T-cell (primary cell): ENCODE results near the gene GBGT1. TPM values are rescaled to one million over a fixed set of nuclear protein-coding genes. Genes with fewer than 3 reads are reported as not detected.

Experiments
- ATAC-seq, 4 experiments: fragments of 200-7000 bp in 3 of 4; fragments of 150-1000 bp in 1 of 4; cut with Tn5 transposase; replicated peaks in 1 of 4; 1 replicate in 3 of 4; 2 replicates in 1 of 4; pipeline ENCODE4 v1.10.0; 2021; ENCODE audit warnings: moderate library complexity in 3 of 4, mild to moderate bottlenecking in 2 of 4, moderate number of reproducible peaks in 1 of 4
- CTCF ChIA-PET, 2 donors: fragments of 300-600 bp; sonication (Branson Sonifier 250); formaldehyde crosslinking; loops; one replicate each; lab custom pipeline; 2022; ENCODE audit warnings: antibody characterized with exemption in 2 of 2; lab: Charles Lee
- POLR2A ChIA-PET, 2 donors: fragments of 300-600 bp; sonication (Branson Sonifier 250); formaldehyde crosslinking; loops; one replicate each; lab custom pipeline; 2022; ENCODE audit warnings: antibody characterized with exemption in 2 of 2; lab: Charles Lee
- DNase-seq, 35 experiments: peaks; one replicate each; pipeline versions ENCODE4 v3.0.0 to v3.0.0-alpha.2; 2013 to 2023
- H3K27ac ChIP-seq: one replicate; pipeline ENCODE4 v1.5.1; 2013; ENCODE audit warnings: low read length
- H3K27me3 ChIP-seq, 2 experiments: replicated peaks in 1 of 2; 1 replicate in 1 of 2; 2 replicates in 1 of 2; pipeline versions ENCODE4 v1.6.1 to v1.7.0; 2013; ENCODE audit warnings: low read length in 1 of 2, mixed read lengths in 1 of 2; ENCODE audit not compliant: control insufficient read depth in 2 of 2, insufficient read depth in 2 of 2; ENCODE audit errors: extremely low read depth in 1 of 2
- H3K36me3 ChIP-seq, 2 donors: 1 replicate in 1 of 2; 2 replicates in 1 of 2; pipeline versions ENCODE4 v1.6.1 to v1.7.0; 2013; ENCODE audit warnings: low read length in 1 of 2; ENCODE audit not compliant: control insufficient read depth in 2 of 2, insufficient read depth in 1 of 2; ENCODE audit errors: extremely low read depth in 1 of 2
- H3K4me1 ChIP-seq, 2 experiments: 1 replicate in 1 of 2; 2 replicates in 1 of 2; pipeline versions ENCODE4 v1.6.1 to v1.7.0; 2013; ENCODE audit warnings: low read length in 2 of 2, mixed read lengths in 1 of 2; ENCODE audit not compliant: insufficient read depth in 2 of 2, control insufficient read depth in 1 of 2; ENCODE audit errors: extremely low read depth in 1 of 2
- H3K4me3 ChIP-seq, 2 donors: 1 replicate in 1 of 2; 2 replicates in 1 of 2; pipeline versions ENCODE4 v1.5.1 to v1.7.0; 2013; ENCODE audit warnings: mild to moderate bottlenecking in 2 of 2, low read length in 1 of 2, moderate library complexity in 1 of 2; ENCODE audit not compliant: control insufficient read depth in 1 of 2; ENCODE audit errors: extremely low read depth in 1 of 2
- H3K9me3 ChIP-seq: 2 replicates; pipeline ENCODE4 v1.7.0; 2013
- H3K27ac Mint-ChIP-seq, 2 donors: one replicate each; pipeline ENCODE4 v1.8.0; 2020 to 2021; ENCODE audit warnings: mild to moderate bottlenecking in 2 of 2, mixed read lengths in 2 of 2
- H3K27me3 Mint-ChIP-seq, 2 donors: one replicate each; pipeline ENCODE4 v1.8.0; 2021 to 2022; ENCODE audit warnings: mixed read lengths in 2 of 2
- H3K36me3 Mint-ChIP-seq: one replicate; pipeline ENCODE4 v1.8.0; 2021; ENCODE audit warnings: mixed read lengths
- H3K4me1 Mint-ChIP-seq, 3 donors: one replicate each; pipeline ENCODE4 v1.8.0; 2020 to 2022; ENCODE audit warnings: mixed read lengths in 3 of 3, mild to moderate bottlenecking in 1 of 3
- H3K4me3 Mint-ChIP-seq, 3 donors: one replicate each; pipeline ENCODE4 v1.8.0; 2020 to 2022; ENCODE audit warnings: mild to moderate bottlenecking in 3 of 3, mixed read lengths in 3 of 3, moderate library complexity in 3 of 3
- H3K9me3 Mint-ChIP-seq, 3 donors: one replicate each; pipeline ENCODE4 v1.8.0; 2020 to 2022; ENCODE audit warnings: mixed read lengths in 3 of 3
- WGBS: methylation state at CpG from one replicate; pipeline ENCODE4 v1.1.5; 2013; ENCODE audit warnings: missing lambda C conversion rate; ENCODE audit not compliant: insufficient coverage; 5-methylcytosine and 5-hydroxymethylcytosine counted together
- total RNA-seq, 35 experiments: library from RNA in 6 of 35; stranded (reverse) in 6 of 35; fragments of 120-200 nt in 1 of 35; gene quantifications; one replicate each; pipeline versions ENCODE4 v1.2.1 to v1.2.4 and lab custom pipeline; 2013 to 2026

Gene GBGT1
- total RNA-seq, 5 donors from 2014 or later (not counting 1 experiment from before 2014, with no cell fraction given), result 1.3 to 13.3 (median 7.9) TPM

GRCh38 chr9:133144142-133144903, 19.4 kb downstream of the GBGT1 start:
- no peaks in the 10 kb centered on the region for H3K27me3 ChIP-seq
- no peaks in the 10 kb centered on the region for H3K36me3 Mint-ChIP-seq
- H3K36me3 ChIP-seq, result peaks cover 0 to 2% of the 10 kb centered on the region in 2 donors
- POLR2A ChIA-PET, result interaction anchor here (0.8 to 2.6 kb wide), 5 partner anchors 9 to 114 kb away, joined by 3 to 17 read pairs (median 7); partner anchors contain the start of gene GTF3C5 (in 1 of the 2)
- H3K4me3 Mint-ChIP-seq, result peak overlapping the region; percentile 70 to 75 (median 72)
- peak overlapping the region; percentile 100 for H3K27ac ChIP-seq
- H3K9me3 Mint-ChIP-seq, result no peaks in the 10 kb centered on the region
- H3K4me1 Mint-ChIP-seq, result peaks cover 63 to 81% (median 71%) of the 10 kb centered on the region in 3 donors
- WGBS, result 8% methylated on average over 43 of the region's 52 CpGs
- peak overlapping the region; percentile 85 to 93 for H3K27ac Mint-ChIP-seq
- H3K4me1 ChIP-seq, result peaks cover 21 to 89% of the 10 kb centered on the region in 2 experiments
- H3K4me3 ChIP-seq, result peak overlapping the region in 1 of 2 donors; percentile 36
- DNase-seq (peak; percentile 67 to 97 (median 87)), ATAC-seq (peak; percentile 60 to 74 (median 68))
- no peaks in the 10 kb centered on the region for H3K9me3 ChIP-seq
- CTCF ChIA-PET, result interaction anchor here (0.6 to 3.0 kb wide), 17 partner anchors 11 to 204 kb away, joined by 3 to 45 read pairs (median 7); partner anchors contain the start of genes GTF3C5 (in 1 of the 2), MED22 (in 1 of the 2) and RPL7A (in 1 of the 2)
- H3K27me3 Mint-ChIP-seq, result no peaks in the 10 kb centered on the region

DNA sequence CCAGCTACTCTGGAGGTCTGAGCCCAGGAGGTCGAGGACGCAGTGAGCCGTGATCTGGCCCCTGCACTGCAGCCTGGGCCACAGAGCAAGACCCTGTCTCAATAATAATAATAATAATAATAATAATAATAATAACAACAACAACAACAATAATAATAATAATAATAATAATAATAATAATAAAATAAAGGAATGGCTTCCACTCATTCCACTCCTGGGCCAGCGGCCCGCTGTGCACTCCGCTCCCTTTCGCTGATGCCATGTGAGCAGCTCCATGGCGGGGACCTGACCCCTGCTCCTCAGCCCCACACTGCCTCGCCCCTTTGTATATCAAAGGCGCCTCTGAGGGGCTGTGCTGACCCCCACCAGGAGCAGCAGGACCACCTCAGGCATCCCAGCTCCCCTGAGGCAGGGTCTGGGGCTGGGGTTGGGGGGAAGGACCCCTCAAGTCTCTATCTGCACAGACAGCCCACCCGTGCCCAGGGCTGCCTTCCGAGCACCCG, 20.0 kb downstream of the GBGT1 start:
- no peaks in the 10 kb centered on the region for H3K27me3 ChIP-seq
- ChIA-PET POLR2A (interaction anchor here (0.8 to 2.6 kb wide), 5 partner anchors 8 to 113 kb away, joined by 3 to 17 read pairs (median 7); partner anchors contain the start of gene GTF3C5 (in 1 of the 2)), CTCF (interaction anchor here (0.5 to 3.0 kb wide), 17 partner anchors 10 to 204 kb away, joined by 3 to 45 read pairs (median 7); partner anchors contain the start of genes GTF3C5 (in 1 of the 2), MED22 (in 1 of the 2), RALGDS (in 1 of the 2) and RPL7A (in 1 of the 2))
- no peaks in the 10 kb centered on the region for H3K9me3 ChIP-seq
- DNase-seq (peak in 1 of 35 experiments; percentile 29), ATAC-seq (no peak)
- H3K36me3 ChIP-seq, result peaks cover 0 to 2% of the 10 kb centered on the region in 2 donors
- H3K27ac ChIP-seq, result peak overlapping the region; percentile 100
- peak overlapping the region; percentile 70 to 75 (median 72) for H3K4me3 Mint-ChIP-seq
- 67% methylated on average over 1 of the region's 13 CpGs for WGBS
- H3K4me1 ChIP-seq, result peaks cover 21 to 95% of the 10 kb centered on the region in 2 experiments
- H3K9me3 Mint-ChIP-seq, result no peaks in the 10 kb centered on the region
- H3K27ac Mint-ChIP-seq, result peak overlapping the region; percentile 85 to 93
- no peaks in the 10 kb centered on the region for H3K36me3 Mint-ChIP-seq
- no peaks in the 10 kb centered on the region for H3K27me3 Mint-ChIP-seq
- peak overlapping the region in 1 of 2 donors; percentile 36 for H3K4me3 ChIP-seq
- H3K4me1 Mint-ChIP-seq, result peaks cover 63 to 85% (median 76%) of the 10 kb centered on the region in 3 donors

- H3K4me3 Mint-ChIP-seq, result peak overlapping the region in 2 of 3 donors; percentile 50 to 58
- Histone ChIP-seq H3K27me3 (no peaks in the 10 kb centered on the region), H3K4me3 (no peak overlapping the region), H3K9me3 (no peaks in the 10 kb centered on the region), H3K36me3 (peaks cover 2 to 4% of the 10 kb centered on the region in 2 donors), H3K4me1 (peaks cover 18 to 93% of the 10 kb centered on the region in 2 experiments), H3K27ac (peak overlapping the region; percentile 100)
- peak overlapping the region; percentile 85 to 89 for H3K27ac Mint-ChIP-seq
- no peaks in the 10 kb centered on the region for H3K9me3 Mint-ChIP-seq
- H3K4me1 Mint-ChIP-seq, result peaks cover 56 to 88% (median 72%) of the 10 kb centered on the region in 3 donors
- no peaks in the 10 kb centered on the region for H3K36me3 Mint-ChIP-seq
- POLR2A ChIA-PET, result interaction anchor here (2.0 to 2.6 kb wide), 2 partner anchors 10 kb away, joined by 16 to 17 read pairs; no protein-coding TSS in a partner anchor
- H3K27me3 Mint-ChIP-seq, result no peaks in the 10 kb centered on the region
- WGBS, result 54% methylated on average over 10 of the region's 18 CpGs
- peak in 5 of 35 experiments; percentile 32 to 60 (median 45) for DNase-seq
- ATAC-seq, result no peak
- CTCF ChIA-PET, result interaction anchor here (0.5 to 3.0 kb wide), 6 partner anchors 10 to 121 kb away, joined by 4 to 45 read pairs (median 10); partner anchors contain the start of gene RALGDS (in 1 of the 2)
Observed at GRCh38 chr9:133142684-133143622, 20.8 kb downstream of the GBGT1 start.

DNA sequence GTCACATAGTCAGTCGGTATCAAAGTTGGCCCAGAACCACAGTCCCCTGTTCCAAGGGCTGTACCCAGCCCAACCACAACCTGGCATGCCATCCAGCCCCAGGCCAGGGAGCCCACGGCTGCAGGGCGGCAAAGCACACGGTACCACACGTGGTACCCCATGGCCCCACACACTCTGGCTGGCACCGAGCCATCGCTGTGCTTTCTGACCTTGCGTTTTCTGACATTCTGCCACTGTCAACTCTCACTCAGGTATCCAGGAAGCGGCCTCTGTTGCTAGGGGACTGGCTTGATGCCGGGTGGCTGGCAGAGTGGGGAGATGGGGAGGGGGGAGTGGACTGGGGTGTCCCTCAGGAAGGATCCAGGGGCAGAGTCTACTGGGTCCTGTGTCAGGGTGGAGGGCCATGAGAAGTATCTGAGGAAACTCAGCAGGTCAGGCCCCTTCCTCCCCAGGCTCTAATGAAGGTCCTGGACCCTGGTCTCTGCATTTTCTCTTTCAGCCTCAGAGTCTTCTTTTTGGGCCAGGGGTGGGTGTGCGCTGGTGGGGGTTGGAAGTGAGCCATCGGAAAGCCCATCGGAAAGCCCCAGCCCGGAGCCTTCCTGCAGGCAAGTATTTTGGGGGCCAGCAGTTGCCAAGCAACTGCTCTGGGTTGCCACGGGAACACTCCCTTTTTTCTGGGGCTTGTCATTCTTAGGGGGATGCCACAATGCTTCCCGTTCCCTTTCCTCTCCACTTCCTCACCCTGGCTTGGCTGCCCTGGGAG, 21.7 kb downstream of the GBGT1 start:
- H3K4me1 ChIP-seq, result peaks cover 14 to 93% of the 10 kb centered on the region in 2 experiments
- H3K4me3 ChIP-seq, result peak overlapping the region in 1 of 2 donors; percentile 8

GRCh38 chr9:133140606-133141005, 23.1 kb downstream of the GBGT1 start:
- POLR2A ChIA-PET, result no interaction called here
- peak overlapping the region in 1 of 3 donors; percentile 58 for H3K4me3 Mint-ChIP-seq
- H3K27ac ChIP-seq, result peak overlapping the region; percentile 100
- H3K9me3 ChIP-seq, result no peaks in the 10 kb centered on the region
- peaks cover 14 to 97% of the 10 kb centered on the region in 2 experiments for H3K4me1 ChIP-seq
- H3K36me3 Mint-ChIP-seq, result peaks cover 4% of the 10 kb centered on the region
- ATAC-seq (no peak), DNase-seq (no peak)
- H3K27me3 ChIP-seq, result no peaks in the 10 kb centered on the region
- H3K4me3 ChIP-seq, result no peak overlapping the region
- peaks cover 0 to 6% of the 10 kb centered on the region in 2 donors for H3K36me3 ChIP-seq
- no peaks in the 10 kb centered on the region for H3K9me3 Mint-ChIP-seq
- H3K27me3 Mint-ChIP-seq, result no peaks in the 10 kb centered on the region
- H3K27ac Mint-ChIP-seq, result peak overlapping the region in 1 of 2 donors; percentile 89
- 84% methylated on average over 10 of the region's 14 CpGs for WGBS
- H3K4me1 Mint-ChIP-seq, result peaks cover 52 to 82% (median 63%) of the 10 kb centered on the region in 3 donors
- CTCF ChIA-PET, result no interaction called here

More for the DNA sequence above, 21.7 kb downstream of the GBGT1 start:
- ChIA-PET CTCF (interaction anchor here in 1 of 2 donors (3.0 kb wide), 1 partner anchor 9 kb away, joined by 45 read pairs; no protein-coding TSS in a partner anchor), POLR2A (interaction anchor here in 1 of 2 donors (2.6 kb wide), 1 partner anchor 9 kb away, joined by 17 read pairs; no protein-coding TSS in a partner anchor)
- DNase-seq (peak in 34 of 35 experiments; percentile 66 to 95 (median 82)), ATAC-seq (peak; percentile 21 to 51 (median 44))
- Mint-ChIP-seq H3K27me3 (no peaks in the 10 kb centered on the region), H3K9me3 (no peaks in the 10 kb centered on the region), H3K36me3 (no peaks in the 10 kb centered on the region), H3K4me1 (peaks cover 52 to 87% (median 69%) of the 10 kb centered on the region in 3 donors), H3K27ac (peak overlapping the region; percentile 85 to 89), H3K4me3 (peak overlapping the region in 2 of 3 donors; percentile 50 to 58)
- peaks cover 2 to 4% of the 10 kb centered on the region in 2 donors for H3K36me3 ChIP-seq
- no peaks in the 10 kb centered on the region for H3K27me3 ChIP-seq
- WGBS, result 13% methylated on average over 9 of the region's 16 CpGs
- H3K9me3 ChIP-seq, result no peaks in the 10 kb centered on the region
- peak overlapping the region; percentile 100 for H3K27ac ChIP-seq
